Measurements from ENCODE around the gene LITAF. TPM values are rescaled to one million over a fixed set of nuclear protein-coding genes. Genes with fewer than 3 reads are reported as not detected.

LITAF gene
- total RNA-seq, 1 experiment from 2014 or later = 328 TPM

DNA sequence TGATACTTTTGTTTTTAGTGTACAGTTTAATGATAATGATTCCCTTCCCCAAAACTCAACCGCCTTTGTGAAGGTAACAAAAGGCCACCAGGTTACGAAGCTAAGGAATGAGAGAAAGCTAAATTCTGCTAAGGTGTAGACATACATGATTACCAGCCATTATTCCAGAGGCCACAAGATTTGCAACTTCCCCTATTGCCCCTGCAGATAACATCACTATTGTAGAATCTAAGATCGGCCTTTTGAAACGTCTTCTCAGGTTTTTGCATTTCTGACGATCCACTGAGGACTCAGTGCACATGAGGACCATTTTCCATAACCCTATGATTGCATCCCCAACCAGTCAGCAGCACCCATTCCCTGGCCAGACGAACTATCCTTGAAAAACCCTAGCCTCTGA is 47.6 kb upstream of the LITAF start:
- intact Hi-C loops (cut with micrococcal nuclease; ENCODE audit: unreplicated experiment) = no loop called here
- peaks cover 7% of the 10 kb centered on the region for H3K36me3 Mint-ChIP-seq (ENCODE audit: insufficient read depth, unreplicated experiment)
- no peak for DNase-seq

GRCh38 chr16:11633113-11633512 is 46.4 kb upstream of the LITAF start:
- TF ChIP-seq, protein P1, sequence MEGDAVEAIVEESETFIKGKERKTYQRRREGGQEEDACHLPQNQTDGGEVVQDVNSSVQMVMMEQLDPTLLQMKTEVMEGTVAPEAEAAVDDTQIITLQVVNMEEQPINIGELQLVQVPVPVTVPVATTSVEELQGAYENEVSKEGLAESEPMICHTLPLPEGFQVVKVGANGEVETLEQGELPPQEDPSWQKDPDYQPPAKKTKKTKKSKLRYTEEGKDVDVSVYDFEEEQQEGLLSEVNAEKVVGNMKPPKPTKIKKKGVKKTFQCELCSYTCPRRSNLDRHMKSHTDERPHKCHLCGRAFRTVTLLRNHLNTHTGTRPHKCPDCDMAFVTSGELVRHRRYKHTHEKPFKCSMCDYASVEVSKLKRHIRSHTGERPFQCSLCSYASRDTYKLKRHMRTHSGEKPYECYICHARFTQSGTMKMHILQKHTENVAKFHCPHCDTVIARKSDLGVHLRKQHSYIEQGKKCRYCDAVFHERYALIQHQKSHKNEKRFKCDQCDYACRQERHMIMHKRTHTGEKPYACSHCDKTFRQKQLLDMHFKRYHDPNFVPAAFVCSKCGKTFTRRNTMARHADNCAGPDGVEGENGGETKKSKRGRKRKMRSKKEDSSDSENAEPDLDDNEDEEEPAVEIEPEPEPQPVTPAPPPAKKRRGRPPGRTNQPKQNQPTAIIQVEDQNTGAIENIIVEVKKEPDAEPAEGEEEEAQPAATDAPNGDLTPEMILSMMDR (IDR thresholded peaks at IDR 0.05; ENCODE audit: unreplicated experiment) = no peak
- no TSS peak for BruUV-seq (replicated peaks)
- CTCF ChIA-PET = interaction anchor here (0.7 kb wide), 1 partner anchor 101 kb away, joined by 3 read pairs; no protein-coding TSS in a partner anchor
- intact Hi-C loops (cut with micrococcal nuclease; ENCODE audit: unreplicated experiment) = no loop called here
- no peaks in the 10 kb centered on the region for H3K9me3 Mint-ChIP-seq (ENCODE audit: low read depth, unreplicated experiment)
- no peak for DNase-seq
- peak overlapping the region; percentile 35 for H3K27ac Mint-ChIP-seq (ENCODE audit: unreplicated experiment)
- peaks cover 5% of the 10 kb centered on the region for H3K36me3 Mint-ChIP-seq (ENCODE audit: insufficient read depth, unreplicated experiment)
- H3K4me1 Mint-ChIP-seq (ENCODE audit: low read depth, unreplicated experiment) = peaks cover 76% of the 10 kb centered on the region
- H3K4me3 Mint-ChIP-seq (ENCODE audit: low read depth, unreplicated experiment) = no peak overlapping the region
- H3K27me3 Mint-ChIP-seq (ENCODE audit: unreplicated experiment) = no peaks in the 10 kb centered on the region

More for the DNA sequence above, 47.6 kb upstream of the LITAF start:
- no peak overlapping the region for H3K4me3 Mint-ChIP-seq (ENCODE audit: low read depth, unreplicated experiment)
- H3K9me3 Mint-ChIP-seq (ENCODE audit: low read depth, unreplicated experiment) = no peaks in the 10 kb centered on the region
- no peaks in the 10 kb centered on the region for H3K27me3 Mint-ChIP-seq (ENCODE audit: unreplicated experiment)
- CTCF ChIA-PET = interaction anchor here (0.6 to 1.0 kb wide), 2 partner anchors 22 to 60 kb away, joined by 3 read pairs; no protein-coding TSS in a partner anchor
- TF ChIP-seq, protein P1 (IDR thresholded peaks at IDR 0.05; ENCODE audit: unreplicated experiment) = no peak
- no TSS peak for BruUV-seq (replicated peaks)
- H3K4me1 Mint-ChIP-seq (ENCODE audit: low read depth, unreplicated experiment) = peaks cover 72% of the 10 kb centered on the region
- H3K27ac Mint-ChIP-seq (ENCODE audit: unreplicated experiment) = no peak overlapping the region

GRCh38 chr16:11632455-11632939 is 45.8 kb upstream of the LITAF start:
- peak; percentile 38 for DNase-seq
- BruUV-seq (replicated peaks) = no TSS peak
- CTCF ChIA-PET = interaction anchor here (0.7 kb wide), 1 partner anchor 101 kb away, joined by 3 read pairs; no protein-coding TSS in a partner anchor
- intact Hi-C loops (cut with micrococcal nuclease; ENCODE audit: unreplicated experiment) = no loop called here
- Mint-ChIP-seq H3K27ac (ENCODE audit: unreplicated experiment) (peak overlapping the region; percentile 35), H3K9me3 (ENCODE audit: low read depth, unreplicated experiment) (no peaks in the 10 kb centered on the region), H3K4me1 (ENCODE audit: low read depth, unreplicated experiment) (peaks cover 78% of the 10 kb centered on the region), H3K27me3 (ENCODE audit: unreplicated experiment) (no peaks in the 10 kb centered on the region), H3K36me3 (ENCODE audit: insufficient read depth, unreplicated experiment) (peaks cover 10% of the 10 kb centered on the region), H3K4me3 (ENCODE audit: low read depth, unreplicated experiment) (no peak overlapping the region)
- TF ChIP-seq, protein P1 (IDR thresholded peaks at IDR 0.05; ENCODE audit: unreplicated experiment) = no peak

- Mint-ChIP-seq H3K36me3 (ENCODE audit: insufficient read depth, unreplicated experiment) (peaks cover 19% of the 10 kb centered on the region), H3K27ac (ENCODE audit: unreplicated experiment) (no peak overlapping the region), H3K4me1 (ENCODE audit: low read depth, unreplicated experiment) (peaks cover 75% of the 10 kb centered on the region), H3K4me3 (ENCODE audit: low read depth, unreplicated experiment) (no peak overlapping the region), H3K27me3 (ENCODE audit: unreplicated experiment) (no peaks in the 10 kb centered on the region), H3K9me3 (ENCODE audit: low read depth, unreplicated experiment) (no peaks in the 10 kb centered on the region)
- BruUV-seq (replicated peaks) = no TSS peak
- TF ChIP-seq, protein P1 (IDR thresholded peaks at IDR 0.05; ENCODE audit: unreplicated experiment) = no peak
- intact Hi-C loops (cut with micrococcal nuclease; ENCODE audit: unreplicated experiment) = no loop called here
- CTCF ChIA-PET = interaction anchor here (0.8 to 1.8 kb wide), 3 partner anchors 9 to 47 kb away, joined by 3 to 8 read pairs (median 4); no protein-coding TSS in a partner anchor
- DNase-seq = no peak
Measured at GRCh38 chr16:11631214-11631613, 44.5 kb upstream of the LITAF start.
